NCI-H460 (cell line): ENCODE data around the gene PTGES2. TPM values are rescaled to one million over a fixed set of nuclear protein-coding genes. Genes with fewer than 3 reads are reported as not detected.
"Not testable (repeated sequence)": the region's sequence is repeated elsewhere in the genome, so short reads cannot be mapped to it uniquely, and the experiment has no call there.

Source experiments
- DNase-seq: peaks from one replicate; pipeline ENCODE4 v3.0.0-alpha.2; 2016; ENCODE audit warnings: low read depth; ENCODE audit errors: extremely low read depth
- total RNA-seq: library from RNA; depleted of rRNA; stranded (reverse); fragments of >200 nt; shearing (Covaris generic); gene quantifications from 2 replicates; pipeline ENCODE4 v1.2.3, GENCODE V29; 2014

Gene PTGES2
- total RNA-seq, 1 experiment from 2014 or later, result 76.6 TPM

DNA sequence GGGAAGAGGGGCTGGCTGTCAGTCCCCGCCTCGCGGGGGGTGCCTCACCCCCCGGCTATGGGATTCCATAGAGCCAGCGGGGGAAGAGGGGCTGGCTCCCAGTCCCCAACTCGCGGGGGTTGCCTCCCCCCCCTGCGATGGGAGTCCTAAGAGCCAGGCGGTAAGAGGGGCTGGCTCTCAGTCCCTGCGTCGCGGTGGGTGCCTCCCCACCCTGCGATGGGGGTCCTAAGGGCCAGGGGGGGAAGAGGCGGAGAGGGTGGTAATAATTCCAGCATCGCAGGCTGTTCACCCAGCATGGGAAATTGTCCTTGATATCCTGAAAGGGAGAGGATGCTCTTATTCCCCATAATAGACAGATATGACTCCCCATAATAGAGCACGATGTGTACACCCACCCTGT, 12.1 kb upstream of the PTGES2 start:
- no peak for DNase-seq

DNA sequence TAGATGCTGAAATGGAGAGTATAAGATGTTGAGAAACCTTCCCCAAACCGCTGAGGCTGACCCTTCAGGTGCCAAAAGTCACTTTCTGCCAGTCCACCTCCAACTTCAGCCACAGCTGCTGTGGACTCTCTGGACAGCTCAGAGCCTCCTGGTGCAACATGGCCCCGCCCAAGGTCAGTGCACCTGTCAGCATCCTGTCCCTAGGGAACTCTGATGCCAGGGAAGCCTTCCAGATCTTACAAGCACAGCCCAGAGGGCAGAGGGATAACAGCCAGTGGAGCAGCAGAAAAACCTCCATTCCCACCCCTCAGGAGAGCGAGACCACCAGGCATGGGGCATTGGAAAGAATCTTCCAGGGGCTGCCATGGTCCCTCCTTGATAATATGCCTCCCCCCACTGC, 10.5 kb upstream of the PTGES2 start:
- DNase-seq, result no peak

DNA sequence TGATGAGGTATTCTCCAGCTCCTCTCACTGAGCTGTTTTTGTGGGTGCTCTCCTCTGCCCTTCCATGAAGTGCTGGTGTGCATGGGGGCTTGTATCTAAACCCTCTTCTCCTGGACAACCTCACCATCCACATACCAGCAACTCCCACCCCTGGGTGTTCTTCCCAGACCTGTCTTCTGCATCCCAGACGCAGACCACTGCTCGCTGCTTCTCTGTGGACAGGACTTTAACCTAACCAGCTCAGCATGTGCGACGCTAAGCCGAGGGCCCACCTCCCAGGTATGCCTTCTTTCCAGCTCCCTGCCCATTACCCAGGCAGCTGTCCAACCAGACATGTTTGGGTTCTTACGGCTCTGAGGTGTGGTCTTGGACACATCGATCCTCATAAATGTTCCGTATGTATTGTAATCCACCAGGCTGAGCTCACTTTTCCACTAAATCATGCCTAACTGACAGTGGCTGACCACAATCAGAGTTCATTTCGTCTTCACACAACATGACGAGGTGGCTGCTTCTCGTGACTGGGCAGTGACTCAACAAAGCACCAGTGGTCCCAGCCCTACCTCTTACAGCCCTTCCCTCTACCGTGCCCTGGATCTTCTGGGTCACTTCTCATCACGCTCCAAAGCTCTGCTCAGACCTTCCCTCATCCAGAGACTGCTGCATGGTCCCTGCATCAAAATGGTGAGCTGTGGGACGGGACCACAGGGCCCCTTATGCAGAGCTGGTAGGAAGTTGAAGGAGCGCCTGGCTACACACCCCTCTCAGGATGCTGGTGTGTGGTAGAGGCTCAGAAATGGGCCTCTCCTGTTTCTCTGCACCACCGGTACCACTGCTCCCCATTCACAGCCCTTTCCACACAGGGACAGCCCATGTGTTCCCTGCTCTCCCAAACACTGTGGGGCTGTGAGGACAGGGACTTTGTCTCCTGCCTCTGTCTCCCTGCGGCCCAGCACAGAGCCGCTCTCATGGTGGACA, 9.6 kb upstream of the PTGES2 start:
- no peak for DNase-seq

DNA sequence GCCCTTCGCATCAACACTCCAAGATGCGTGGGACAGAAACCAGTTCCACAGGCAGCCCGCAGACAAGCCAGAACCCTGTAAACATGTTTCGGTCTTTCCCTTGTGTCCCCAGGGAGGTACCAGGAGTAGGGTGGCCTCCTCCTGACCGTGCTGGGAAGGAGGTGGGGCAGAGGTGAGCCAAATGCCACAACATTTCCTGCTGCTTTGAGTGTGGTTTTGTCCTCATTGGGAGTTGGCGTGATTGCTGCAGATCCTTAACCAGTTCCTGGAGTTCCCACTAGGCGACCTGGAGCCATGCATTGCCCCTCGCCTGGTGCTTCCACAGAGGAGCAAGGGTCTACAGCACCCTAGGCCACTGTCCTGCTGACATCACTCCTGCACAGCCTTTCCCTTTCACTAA, 8.0 kb upstream of the PTGES2 start:
- not testable (repeated sequence) for DNase-seq

DNA sequence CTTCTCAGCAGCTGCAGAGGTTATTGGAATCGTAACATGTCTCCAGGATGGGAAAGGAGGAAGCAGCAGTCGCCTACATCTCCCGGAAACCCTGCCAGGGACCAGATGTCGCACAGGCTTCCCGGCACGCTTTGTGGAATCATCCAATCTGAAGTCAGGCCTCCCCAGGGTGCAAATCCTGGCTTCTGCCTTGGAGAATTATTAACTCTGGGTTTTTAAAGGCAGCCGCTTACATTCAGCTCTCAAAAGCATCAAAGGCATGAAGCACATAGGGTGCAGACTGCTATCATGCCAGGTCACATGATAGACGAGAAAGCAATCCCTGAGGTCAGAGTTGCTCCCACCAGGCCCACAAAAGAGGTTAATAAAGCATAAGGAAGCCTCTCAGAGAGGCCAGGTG, 4.6 kb upstream of the PTGES2 start:
- not testable (repeated sequence) for DNase-seq

DNA sequence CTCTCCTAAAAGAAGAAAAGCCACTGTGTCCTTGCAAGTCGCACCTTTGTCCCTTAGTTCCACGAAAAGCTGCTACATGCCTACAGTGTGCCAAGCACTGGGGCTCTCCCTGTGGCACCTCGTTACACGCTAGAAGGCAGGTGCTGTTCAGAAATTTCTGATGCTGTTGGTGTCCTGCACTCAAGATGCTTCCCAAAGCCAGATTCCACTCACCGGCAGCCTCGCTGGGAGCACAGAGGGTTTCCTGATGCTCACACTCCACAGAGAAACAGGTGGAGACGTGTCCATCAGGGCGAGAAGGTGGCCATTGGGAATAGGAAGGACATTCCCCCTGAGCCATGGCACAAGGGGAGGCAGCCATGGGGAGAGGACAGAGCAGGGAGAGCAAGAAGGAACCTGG, 3.8 kb upstream of the PTGES2 start:
- DNase-seq, result not testable (repeated sequence)

DNA sequence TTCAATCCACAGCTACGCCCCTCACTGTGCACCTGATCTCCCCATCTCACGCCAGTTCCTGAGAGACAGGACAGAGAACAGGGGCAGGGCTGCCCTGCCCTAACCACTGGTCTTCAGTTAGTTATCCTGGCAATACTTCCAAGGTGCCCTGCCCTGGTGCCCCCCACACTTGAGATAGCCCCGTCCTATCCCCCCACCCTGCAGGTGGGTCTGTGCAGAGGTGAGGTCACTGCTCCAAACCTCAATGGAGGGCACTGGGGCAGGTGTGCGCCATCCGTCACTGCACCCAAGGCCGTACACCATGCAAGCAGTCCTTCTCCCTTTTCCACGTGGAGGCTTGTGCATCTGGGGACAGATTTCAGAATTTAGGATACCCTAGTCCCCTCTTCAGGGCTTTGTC, 3.1 kb upstream of the PTGES2 start:
- not testable (repeated sequence) for DNase-seq

DNA sequence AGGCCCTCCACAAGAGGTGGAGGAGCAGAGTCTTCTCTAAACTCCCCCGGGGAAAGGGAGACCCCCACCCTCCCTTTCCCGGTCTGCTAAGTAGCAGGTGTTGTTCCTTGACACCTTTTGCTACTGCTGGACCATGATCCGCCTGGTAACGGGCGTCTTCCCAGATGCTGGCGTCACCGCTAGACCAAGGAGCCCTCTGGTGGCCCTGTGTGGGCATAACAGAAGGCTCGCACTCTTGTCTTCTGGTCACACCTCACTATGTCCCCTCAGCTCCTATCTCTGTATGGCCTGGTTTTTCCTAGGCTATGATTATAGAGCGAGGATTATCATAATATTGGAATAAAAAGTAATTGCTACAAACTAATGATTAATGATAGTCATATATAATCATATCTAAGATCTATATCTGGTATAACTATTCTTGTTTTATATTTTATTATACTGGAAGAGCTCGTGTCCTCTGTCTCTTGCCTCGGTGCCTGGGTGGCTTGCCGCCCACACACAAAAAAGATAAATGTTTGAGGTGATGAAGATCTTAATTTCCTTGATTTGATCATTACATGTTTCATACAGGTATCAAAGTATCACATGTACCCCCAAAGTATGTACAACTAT, 2.6 kb upstream of the PTGES2 start:
- not testable (repeated sequence) for DNase-seq

DNA sequence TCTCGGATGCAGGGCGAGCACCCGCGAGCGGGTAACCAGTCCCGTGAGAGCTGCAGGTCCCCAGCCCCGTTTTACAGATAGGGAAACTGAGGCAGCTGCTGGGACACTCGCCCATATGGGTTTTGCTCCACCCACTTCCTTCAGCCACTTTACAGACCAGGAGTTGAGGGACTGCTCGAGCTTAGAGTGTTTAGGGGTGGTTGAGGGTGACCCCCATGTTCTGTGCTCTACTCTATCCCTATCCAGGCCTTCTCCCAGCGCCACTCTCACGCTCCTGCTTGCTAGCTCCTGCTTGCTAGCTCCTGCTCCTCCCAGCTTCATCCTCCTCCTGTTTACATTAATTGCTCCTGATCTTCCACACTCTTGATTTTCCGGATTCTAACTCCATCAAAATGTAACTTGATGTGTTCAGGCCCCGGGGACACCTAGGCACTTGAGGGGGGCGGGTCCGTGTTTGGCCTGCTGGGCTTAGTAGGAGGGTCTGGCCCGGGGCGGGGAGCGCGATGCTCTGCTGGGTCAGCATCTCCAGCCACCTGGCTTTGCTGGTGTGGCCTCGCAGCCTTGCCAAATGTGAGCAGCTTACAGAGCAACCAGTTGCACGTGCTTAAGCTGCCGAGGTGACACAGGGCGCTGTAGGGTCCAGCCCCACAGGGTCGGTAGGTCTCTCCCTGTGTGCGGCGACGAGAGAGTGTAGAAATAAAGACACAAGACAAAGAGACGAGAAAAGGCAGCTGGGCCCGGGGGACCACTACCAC, 1.5 kb upstream of the PTGES2 start:
- no peak for DNase-seq

DNA sequence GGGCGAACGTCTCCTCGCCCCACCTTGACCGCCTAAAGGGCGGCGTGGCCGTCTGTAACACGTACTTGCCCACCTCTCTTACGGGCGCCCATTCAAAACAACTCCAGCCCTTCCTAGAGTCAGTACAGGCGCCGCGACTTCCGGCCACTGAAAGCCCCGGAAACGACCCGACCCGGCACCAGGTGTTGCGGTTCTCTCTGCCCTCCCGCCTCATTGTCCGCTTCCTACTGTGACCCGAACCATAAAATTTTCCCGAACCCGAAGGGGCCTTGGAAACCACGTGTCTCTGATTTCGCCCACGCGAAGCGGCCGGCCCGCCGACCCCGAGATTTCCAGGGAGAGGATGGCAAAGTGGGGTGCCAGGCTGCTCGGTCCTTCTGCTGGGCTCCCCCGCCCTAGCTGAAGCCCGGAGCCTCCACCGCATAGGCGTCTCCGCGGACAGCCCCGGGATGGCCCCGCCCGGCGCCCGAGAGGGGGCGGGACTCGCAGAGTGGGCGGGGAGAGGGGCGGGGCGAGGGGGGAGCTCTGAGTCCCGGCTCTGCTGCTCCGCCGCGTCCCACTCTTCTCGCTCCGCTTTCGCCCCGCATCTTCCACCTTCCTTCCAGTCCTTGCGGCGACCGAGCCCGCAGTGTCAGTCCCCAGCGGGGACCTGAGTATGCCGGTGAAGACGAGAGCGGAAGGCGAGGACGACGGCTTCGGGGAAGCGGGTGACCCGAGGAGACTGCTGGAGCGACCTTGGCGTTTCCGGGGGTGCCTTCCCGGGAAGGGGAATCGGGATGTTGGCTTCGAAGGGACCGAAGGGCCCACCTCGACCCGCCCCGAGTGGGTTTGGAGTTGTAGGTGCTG, 684 bp upstream of the PTGES2 start:
- peak; percentile 88 for DNase-seq

DNA sequence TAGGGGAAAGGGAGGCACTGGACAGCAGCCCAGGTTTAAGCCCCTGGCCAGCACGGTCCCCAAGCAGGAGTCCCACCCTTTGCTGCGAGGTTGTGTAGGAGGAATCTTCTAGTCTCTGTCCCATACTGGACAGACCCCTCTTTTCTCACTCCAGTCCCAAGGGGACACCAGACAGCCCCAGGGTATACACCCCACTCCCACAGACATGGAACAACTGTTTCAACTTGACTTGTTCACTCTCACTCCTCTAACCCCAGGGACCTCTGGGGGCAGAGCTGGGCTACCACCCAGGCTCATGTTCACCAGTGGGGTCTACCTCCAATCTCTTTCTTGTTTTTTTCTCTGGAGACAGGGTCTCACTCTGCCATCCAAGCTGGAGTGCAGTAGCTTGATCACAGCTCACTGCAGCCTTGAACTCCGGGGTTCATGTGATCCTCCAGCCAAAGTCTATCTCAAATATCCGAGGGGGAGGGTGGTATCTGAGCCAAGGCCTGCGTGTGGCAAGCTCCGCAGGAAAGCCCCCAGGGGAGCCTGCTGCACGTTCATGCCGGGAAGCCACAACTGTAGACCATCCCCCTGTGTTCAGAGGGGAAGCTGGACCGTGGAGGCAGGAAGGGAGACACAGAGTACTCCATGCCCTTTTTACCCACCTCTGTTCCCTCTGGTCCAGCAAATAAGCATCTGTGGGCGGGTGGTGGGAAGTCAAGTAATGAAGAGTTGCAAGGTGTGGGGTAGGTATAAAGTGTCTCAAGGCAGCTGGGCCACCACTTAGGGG, 1.8 kb downstream of the PTGES2 start:
- no peak for DNase-seq

DNA sequence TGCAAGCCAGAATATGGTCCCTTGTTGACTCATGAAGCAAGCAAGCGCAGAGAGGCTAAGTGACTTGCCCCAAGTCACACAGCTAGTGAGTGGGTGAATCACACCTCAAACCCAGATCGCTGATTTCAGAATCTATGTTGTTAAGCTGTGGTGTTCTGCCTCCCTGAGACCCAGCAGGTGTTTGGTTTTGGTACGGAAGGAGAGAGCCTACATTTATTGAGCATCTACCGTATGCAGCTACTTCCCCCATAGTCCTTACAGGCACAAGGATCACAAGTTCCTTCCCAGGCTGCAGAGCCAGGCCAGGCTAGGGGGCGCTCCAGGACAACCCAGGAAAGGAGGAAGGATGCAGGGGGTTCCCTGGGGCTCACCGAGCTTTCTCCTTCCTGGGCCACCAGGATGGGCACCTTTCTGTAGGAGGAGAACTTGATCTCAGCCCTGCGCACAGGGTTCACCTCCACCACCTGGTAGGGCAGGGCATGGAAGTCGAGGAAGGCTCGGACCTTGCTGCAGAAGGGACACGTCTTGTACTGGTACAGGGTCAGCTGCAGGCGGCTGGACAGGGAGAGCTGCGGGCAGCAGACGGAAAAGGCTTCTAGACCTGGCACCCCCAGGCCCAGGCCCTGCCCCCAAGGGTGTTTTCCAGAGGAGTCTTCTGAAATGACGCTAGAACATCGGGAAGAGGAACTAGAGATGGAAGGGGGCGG, 2.5 kb downstream of the PTGES2 start:
- DNase-seq, result peak; percentile 48

DNA sequence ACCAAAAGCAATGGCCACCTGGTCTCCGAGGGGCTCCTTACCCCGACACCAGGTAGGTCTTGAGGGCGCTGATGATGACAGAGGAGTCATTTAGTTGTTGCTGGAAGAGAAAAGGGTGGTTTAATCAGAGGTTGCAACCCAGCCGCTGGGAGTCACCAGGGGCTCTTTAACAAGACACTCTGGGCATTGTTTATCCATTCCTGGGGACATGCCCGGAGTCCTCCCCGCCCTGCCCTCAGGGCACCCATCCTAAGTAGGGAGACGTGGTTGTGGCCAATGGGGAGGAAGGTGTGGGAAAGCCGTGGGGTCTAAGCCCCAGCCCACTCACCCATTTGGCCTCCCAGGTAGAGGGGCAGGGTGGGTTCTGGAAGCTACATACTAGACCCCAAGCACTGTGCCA, 3.1 kb downstream of the PTGES2 start:
- DNase-seq, result no peak

DNA sequence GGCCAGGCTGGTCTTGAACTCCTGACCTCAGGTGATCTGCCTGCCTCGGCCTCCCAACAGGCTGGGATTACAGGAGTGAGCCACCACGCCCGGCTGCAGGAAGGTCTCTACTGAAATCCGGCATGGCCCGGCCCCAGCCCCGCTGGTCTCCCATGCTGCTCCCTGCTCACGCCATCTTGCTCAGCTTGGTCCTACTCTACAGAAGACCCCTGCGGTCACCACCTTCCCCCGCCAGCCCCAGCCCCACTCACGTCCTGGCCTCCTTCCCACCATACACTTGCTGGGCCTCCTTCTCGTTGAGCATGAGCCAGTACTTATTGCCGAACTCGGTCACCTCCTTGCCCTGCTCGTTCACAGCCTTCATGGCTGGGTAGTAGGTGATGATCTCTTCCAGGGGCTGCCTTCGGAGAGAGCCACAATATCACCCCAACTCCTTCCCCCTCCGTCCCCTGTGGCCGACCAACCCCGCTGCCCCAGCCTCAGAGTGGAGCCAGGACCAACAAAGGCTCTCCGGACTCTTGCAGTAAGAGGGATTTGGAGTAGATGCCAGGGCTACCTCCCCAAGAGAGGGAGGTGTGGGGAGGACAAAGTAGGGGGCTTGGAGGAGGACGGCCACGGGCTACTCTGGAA, 4.0 kb downstream of the PTGES2 start:
- DNase-seq, result no peak

DNA sequence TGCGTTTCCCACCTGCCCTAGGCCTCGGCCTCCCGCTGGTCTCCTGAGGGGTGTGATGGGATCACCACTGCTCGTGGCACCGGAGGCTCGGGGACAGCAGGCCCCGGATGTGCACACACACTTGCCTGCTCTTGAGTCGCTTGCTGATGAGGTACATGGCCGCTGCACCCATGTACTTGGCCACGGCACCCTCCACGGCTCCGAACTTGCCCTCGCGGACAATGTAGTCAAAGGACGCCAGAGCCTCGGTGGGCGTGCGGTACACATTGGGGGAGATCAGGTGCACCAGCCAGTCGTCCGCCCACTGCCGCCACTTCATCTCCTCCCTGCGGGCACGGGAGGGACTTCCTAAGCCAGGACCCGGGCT, 4.7 kb downstream of the PTGES2 start:
- no peak for DNase-seq

DNA sequence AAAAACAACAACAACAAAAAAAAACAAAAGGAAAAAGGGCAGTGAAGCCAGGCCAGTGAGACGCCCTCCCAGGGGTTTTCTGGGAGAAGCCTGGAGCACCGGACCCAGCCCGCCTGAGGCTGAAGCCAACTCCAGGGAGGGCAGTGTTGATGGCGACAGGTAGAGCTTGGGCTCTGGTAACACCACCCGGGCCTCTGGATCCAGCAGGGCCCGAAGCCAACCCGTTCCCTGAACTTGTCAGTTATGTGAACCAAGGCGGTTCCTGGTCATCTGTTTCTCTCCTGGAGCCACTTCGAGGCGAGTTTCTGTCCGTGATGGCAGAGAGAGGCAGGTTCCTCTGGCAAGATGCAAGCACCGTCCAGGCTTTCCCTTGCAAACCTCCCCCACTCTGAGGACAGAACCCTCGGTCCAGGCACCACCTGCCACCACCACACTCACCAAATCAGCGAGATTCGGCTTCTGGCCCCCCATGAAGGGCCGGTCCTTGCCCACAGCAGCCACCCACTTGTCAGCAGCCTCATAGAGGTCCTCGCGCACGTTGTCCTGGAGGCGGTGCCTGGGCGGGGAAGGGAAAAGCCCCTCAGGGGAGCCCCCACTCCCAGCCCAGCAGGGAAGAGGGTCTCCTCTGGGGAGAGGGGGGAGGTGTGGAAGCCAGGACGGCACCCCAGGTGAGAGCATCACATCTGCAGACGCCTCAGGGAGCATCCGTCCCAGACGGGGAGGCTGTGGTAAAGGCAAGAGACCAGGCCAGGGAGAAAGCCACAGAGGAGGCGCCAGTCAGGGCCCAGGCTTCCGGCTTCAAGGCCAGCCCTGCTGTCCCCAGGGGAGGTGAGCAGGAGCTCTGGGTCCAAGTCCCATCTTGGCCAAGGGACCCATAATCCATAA, 5.4 kb downstream of the PTGES2 start:
- DNase-seq, result no peak

DNA sequence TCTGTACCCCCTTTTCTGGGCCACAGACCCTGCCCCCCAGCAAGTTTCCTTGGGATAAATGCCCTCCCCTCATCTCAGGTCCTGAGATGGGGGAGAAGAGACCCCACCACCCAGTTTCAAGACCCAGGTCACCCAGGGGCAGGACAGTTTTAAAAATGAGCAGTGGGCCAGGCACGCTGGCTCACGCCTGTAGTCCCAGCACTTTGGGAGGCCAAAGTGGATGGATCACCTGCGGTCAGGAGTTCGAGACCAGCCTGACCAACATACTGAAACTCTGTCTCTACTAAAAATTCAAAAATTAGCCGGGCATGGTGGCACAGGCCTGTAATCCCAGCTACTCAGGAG, 6.1 kb downstream of the PTGES2 start:
- DNase-seq, result no peak
